Stimulated activated CD8-positive, alpha-beta memory T cell treated with anti-CD3 and anti-CD28 coated beads, Interleukin-2, amount 100 ng/mL, for 1 hour (primary cell): ENCODE results near the gene KIF1C.

Experiments used
- DNase-seq, 2 donors: peaks; one replicate each; pipeline ENCODE4 v3.0.0-alpha.2; 2020; ENCODE audit warnings: low read depth in 2 of 2

KIF1C gene

GRCh38 chr17:4997302-4998026 is at the start of gene KIF1C, which contains the start of gene INCA1:
KIF1C (plus strand) TSS chr17:4997950; CDS start chr17:5000247, 2,297 bp downstream.
INCA1 (minus strand) TSS chr17:4997522; CDS start chr17:4994437, 3,085 bp downstream.
- peak; percentile 81 to 86 for DNase-seq

GRCh38 chr17:4948166-4948930 is 49.4 kb upstream of the KIF1C start, which contains the start of gene PFN1:
PFN1 (minus strand) TSS chr17:4948530; CDS start chr17:4948394, 136 bp downstream.
- peak; percentile 77 to 85 for DNase-seq

GRCh38 chr17:4948931-4949320 is 48.8 kb upstream of the KIF1C start:
- peak in 1 of 2 donors; percentile 39 for DNase-seq

GRCh38 chr17:4949321-4950074 is 48.3 kb upstream of the KIF1C start:
- peak in 1 of 2 donors; percentile 54 for DNase-seq

GRCh38 chr17:4950075-4950745 is 47.5 kb upstream of the KIF1C start:
- no peak for DNase-seq

GRCh38 chr17:4950746-4951204 is 47.0 kb upstream of the KIF1C start, which contains the start of gene ENO3:
ENO3 (plus strand) TSS chr17:4951119; CDS start chr17:4951830, 711 bp downstream.
- no peak for DNase-seq

GRCh38 chr17:4951486-4951885 is 46.3 kb upstream of the KIF1C start:
- no peak for DNase-seq

GRCh38 chr17:4953451-4953961 is 44.2 kb upstream of the KIF1C start:
- no peak for DNase-seq

GRCh38 chr17:4955091-4955490 is 42.7 kb upstream of the KIF1C start:
- no peak for DNase-seq

GRCh38 chr17:4956493-4957061 is 41.2 kb upstream of the KIF1C start:
- DNase-seq = peak in 1 of 2 donors; percentile 30

GRCh38 chr17:4958102-4958501 is 39.6 kb upstream of the KIF1C start:
- DNase-seq = no peak

GRCh38 chr17:4959261-4959965 is 38.3 kb upstream of the KIF1C start:
- DNase-seq = no peak

- DNase-seq = no peak
These were observed 37.3 kb upstream of the KIF1C start for GRCh38 chr17:4960279-4960922.

- no peak for DNase-seq
These were observed 32.3 kb upstream of the KIF1C start for GRCh38 chr17:4965311-4965986.

- DNase-seq = peak; percentile 87 to 89
These were observed 30.8 kb upstream of the KIF1C start for GRCh38 chr17:4966844-4967538.

- DNase-seq = peak; percentile 83 to 87
These were observed 29.9 kb upstream of the KIF1C start, which contains the start of gene SPAG7 for GRCh38 chr17:4967539-4968485. SPAG7 (minus strand) TSS chr17:4967817; CDS start chr17:4967804, 13 bp downstream.

GRCh38 chr17:4968486-4969046 is 29.2 kb upstream of the KIF1C start:
- no peak for DNase-seq
